ENCODE data around the gene IGF1R.

GRCh38 chr15:98787194-98787593, 138.9 kb downstream of the IGF1R start:
- TF ChIP-seq POLR2A (IDR thresholded peaks at IDR 0.05) (no peak), CTCF (IDR thresholded peaks at IDR 0.05) (no peak)
